ENCODE data around the gene SHANK1.

The SHANK1 gene

DNA sequence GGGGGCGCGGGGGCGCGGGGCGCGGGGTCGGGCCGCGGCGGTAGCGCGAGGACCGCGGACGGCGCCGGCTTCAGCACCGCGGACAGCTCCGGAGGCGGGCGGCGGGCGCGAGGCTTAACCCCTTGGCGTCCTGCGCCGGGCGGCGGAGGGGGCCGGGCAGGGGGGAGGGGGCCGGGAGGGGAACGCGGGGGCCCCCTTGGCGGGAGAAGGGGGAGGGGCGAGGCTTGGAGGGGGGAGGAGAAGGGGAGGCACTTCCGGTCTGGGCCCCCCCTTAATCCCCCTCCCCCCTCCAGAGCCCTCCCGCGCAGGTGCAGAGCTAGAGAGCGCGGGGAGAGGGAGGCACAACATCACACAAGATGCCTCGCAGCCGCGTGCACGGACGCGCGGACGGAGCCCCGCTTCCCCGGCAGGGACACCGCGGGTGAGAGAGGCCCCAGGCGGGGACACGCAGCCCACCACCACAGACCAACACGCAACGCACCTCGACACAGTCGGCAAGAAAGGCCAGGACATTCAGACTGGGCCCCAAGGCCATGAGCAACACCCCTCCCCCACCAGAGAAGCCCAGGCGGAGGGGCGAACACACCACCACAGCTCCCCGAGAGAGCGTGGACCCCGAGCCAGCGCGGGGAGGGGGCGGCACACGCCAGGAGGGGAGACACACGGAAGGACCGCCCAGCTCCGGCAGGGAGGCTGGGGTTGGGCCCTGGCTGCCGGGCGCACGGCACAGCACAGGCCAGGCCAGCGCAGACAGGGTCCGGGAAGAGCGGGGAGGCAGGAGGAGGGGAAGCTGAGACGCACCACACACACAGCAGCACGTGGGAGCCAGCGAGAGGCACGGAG is 24.1 kb downstream of the SHANK1 start:
- H3K79me2 ChIP-seq (ENCODE audit: control insufficient read depth, low read length), result no peaks in the 10 kb centered on the region
- H3K4me2 ChIP-seq (ENCODE audit: low read length), result no peak overlapping the region
- H3K27me3 ChIP-seq (ENCODE audit: control insufficient read depth, low read length), result no peaks in the 10 kb centered on the region
- no peaks in the 10 kb centered on the region for H3K9me2 ChIP-seq (replicated peaks; ENCODE audit: control insufficient read depth, low read length)
- no peaks in the 10 kb centered on the region for H3K9me3 ChIP-seq (ENCODE audit: control insufficient read depth, insufficient read depth, low read length)
- H3K4me3 ChIP-seq (ENCODE audit: low read length), result no peak overlapping the region
- TF ChIP-seq, protein P1, sequence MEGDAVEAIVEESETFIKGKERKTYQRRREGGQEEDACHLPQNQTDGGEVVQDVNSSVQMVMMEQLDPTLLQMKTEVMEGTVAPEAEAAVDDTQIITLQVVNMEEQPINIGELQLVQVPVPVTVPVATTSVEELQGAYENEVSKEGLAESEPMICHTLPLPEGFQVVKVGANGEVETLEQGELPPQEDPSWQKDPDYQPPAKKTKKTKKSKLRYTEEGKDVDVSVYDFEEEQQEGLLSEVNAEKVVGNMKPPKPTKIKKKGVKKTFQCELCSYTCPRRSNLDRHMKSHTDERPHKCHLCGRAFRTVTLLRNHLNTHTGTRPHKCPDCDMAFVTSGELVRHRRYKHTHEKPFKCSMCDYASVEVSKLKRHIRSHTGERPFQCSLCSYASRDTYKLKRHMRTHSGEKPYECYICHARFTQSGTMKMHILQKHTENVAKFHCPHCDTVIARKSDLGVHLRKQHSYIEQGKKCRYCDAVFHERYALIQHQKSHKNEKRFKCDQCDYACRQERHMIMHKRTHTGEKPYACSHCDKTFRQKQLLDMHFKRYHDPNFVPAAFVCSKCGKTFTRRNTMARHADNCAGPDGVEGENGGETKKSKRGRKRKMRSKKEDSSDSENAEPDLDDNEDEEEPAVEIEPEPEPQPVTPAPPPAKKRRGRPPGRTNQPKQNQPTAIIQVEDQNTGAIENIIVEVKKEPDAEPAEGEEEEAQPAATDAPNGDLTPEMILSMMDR (IDR thresholded peaks at IDR 0.05; ENCODE audit: low read depth, low read length, poor library complexity, severe bottlenecking), result no peak
- no peak for TF ChIP-seq EZH2phosphoT487 (IDR thresholded peaks at IDR 0.05; ENCODE audit: borderline replicate concordance, low read length)
- H3F3A ChIP-seq (ENCODE audit: control insufficient read depth, insufficient read depth), result no peaks in the 10 kb centered on the region
- no peaks in the 10 kb centered on the region for H4K20me1 ChIP-seq (ENCODE audit: control insufficient read depth, insufficient read depth, low read depth, low read length)
- H3K27ac ChIP-seq (ENCODE audit: low read depth, low read length), result no peak overlapping the region
- H3K4me1 ChIP-seq (ENCODE audit: control insufficient read depth, low read length), result no peaks in the 10 kb centered on the region
- H3K36me3 ChIP-seq (ENCODE audit: control insufficient read depth, low read length), result no peaks in the 10 kb centered on the region

DNA sequence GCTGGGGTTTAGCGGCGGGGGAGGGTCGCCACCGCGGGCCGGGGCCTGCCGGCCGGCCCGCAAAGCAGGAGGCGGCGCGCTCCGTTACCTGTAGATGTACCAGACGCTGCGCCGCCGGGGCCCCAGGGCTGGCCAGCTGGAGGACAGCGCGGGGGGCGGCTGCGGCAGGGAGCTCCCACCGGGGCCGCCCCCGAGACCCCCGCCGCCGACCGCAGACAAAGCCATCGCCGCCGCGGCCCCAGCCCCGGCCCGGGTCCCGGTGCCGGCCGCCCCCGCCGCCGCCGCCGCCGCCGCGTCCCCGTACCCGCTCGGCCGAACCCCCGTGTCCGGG is 24.8 kb downstream of the SHANK1 start:
- no peaks in the 10 kb centered on the region for H3K4me1 ChIP-seq (ENCODE audit: control insufficient read depth, low read length)
- no peak overlapping the region for H3K27ac ChIP-seq (ENCODE audit: low read depth, low read length)
- H3K9me2 ChIP-seq (replicated peaks; ENCODE audit: control insufficient read depth, low read length), result no peaks in the 10 kb centered on the region
- no peaks in the 10 kb centered on the region for H3K36me3 ChIP-seq (ENCODE audit: control insufficient read depth, low read length)
- no peaks in the 10 kb centered on the region for H3F3A ChIP-seq (ENCODE audit: control insufficient read depth, insufficient read depth)
- TF ChIP-seq, protein P1 (IDR thresholded peaks at IDR 0.05; ENCODE audit: low read depth, low read length, poor library complexity, severe bottlenecking), result no peak
- TF ChIP-seq EZH2phosphoT487 (IDR thresholded peaks at IDR 0.05; ENCODE audit: borderline replicate concordance, low read length), result no peak
- no peaks in the 10 kb centered on the region for H3K9me3 ChIP-seq (ENCODE audit: control insufficient read depth, insufficient read depth, low read length)
- no peaks in the 10 kb centered on the region for H3K27me3 ChIP-seq (ENCODE audit: control insufficient read depth, low read length)
- H3K4me2 ChIP-seq (ENCODE audit: low read length), result no peak overlapping the region
- H3K79me2 ChIP-seq (ENCODE audit: control insufficient read depth, low read length), result no peaks in the 10 kb centered on the region
- no peak overlapping the region for H3K4me3 ChIP-seq (ENCODE audit: low read length)
- H4K20me1 ChIP-seq (ENCODE audit: control insufficient read depth, insufficient read depth, low read depth, low read length), result no peaks in the 10 kb centered on the region

DNA sequence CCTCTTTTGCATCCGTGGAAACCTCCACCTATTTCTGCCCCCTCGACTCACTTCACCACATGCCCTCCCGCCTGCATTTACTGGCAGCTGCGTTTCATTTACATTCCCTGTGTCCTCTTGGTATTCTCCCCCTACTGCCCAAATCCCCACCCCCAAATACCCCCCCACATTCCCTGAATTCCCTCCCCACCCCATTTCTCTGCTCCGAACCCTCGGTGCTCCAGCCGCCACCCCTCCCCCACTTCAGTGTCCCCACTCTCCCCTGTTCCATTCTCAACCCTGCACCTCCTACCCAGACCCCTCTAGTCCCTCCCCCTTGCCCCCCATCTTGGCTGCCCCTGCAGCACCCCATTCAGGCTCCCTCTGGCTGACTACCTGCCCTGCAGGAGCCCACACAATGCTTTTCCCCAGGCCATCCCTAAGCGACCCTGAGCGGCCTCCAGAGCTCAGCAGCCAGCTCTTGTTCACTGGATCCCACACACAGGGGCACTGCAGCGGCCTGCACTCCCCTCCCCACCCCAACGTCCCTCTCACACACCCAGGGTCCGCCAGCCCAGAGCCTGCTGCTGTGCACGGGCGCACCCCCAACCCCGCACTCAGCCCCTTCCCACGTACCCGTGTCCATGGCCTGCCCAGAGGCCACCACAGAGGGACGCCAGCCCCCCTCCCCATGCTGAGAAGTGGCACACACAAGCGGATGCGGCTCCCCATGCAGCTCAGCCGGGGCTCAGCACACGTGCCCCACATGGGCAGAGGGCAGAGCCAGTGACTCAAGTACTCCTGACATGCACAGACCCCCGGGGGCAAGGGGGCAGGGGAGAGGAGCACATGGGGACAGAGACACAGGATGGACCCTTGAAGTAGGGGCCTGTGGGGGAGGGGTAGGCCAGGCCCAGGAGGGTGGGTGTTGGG is 26.3 kb downstream of the SHANK1 start:
- Histone ChIP-seq H3K79me2 (ENCODE audit: control insufficient read depth, low read length) (no peaks in the 10 kb centered on the region), H3F3A (ENCODE audit: control insufficient read depth, insufficient read depth) (no peaks in the 10 kb centered on the region), H3K4me3 (ENCODE audit: low read length) (no peak overlapping the region), H3K36me3 (ENCODE audit: control insufficient read depth, low read length) (no peaks in the 10 kb centered on the region), H3K27ac (ENCODE audit: low read depth, low read length) (no peak overlapping the region), H3K9me3 (ENCODE audit: control insufficient read depth, insufficient read depth, low read length) (no peaks in the 10 kb centered on the region), H3K4me2 (ENCODE audit: low read length) (no peak overlapping the region), H4K20me1 (ENCODE audit: control insufficient read depth, insufficient read depth, low read depth, low read length) (no peaks in the 10 kb centered on the region), H3K4me1 (ENCODE audit: control insufficient read depth, low read length) (no peaks in the 10 kb centered on the region), H3K9me2 (replicated peaks; ENCODE audit: control insufficient read depth, low read length) (no peaks in the 10 kb centered on the region), H3K27me3 (ENCODE audit: control insufficient read depth, low read length) (no peaks in the 10 kb centered on the region)
- TF ChIP-seq EZH2phosphoT487 (IDR thresholded peaks at IDR 0.05; ENCODE audit: borderline replicate concordance, low read length), result no peak
- TF ChIP-seq, protein P1 (IDR thresholded peaks at IDR 0.05; ENCODE audit: low read depth, low read length, poor library complexity, severe bottlenecking), result no peak

All from DOHH2 (cell line).